Activated CD8-positive, alpha-beta T cell treated with anti-CD3 and anti-CD28 coated beads, Interleukin-2, amount 10 ng/mL, durations not matched to agents 7 days and 5 days (primary cell): ENCODE measurements around the gene KIR3DL2. TPM values are rescaled to one million over a fixed set of nuclear protein-coding genes. Genes with fewer than 3 reads are reported as not detected.
"Not testable (repeated sequence)": the region's sequence is repeated elsewhere in the genome, so short reads cannot be mapped to it uniquely, and the experiment has no call there.

Source experiments
- ATAC-seq: fragments of 150-1000 bp; cut with Tn5 transposase; one replicate; pipeline ENCODE4 v1.10.0; 2021; ENCODE audit warnings: moderate library complexity
- CTCF ChIA-PET: fragments of 350-600 bp; sonication (Branson Sonifier 250); formaldehyde crosslinking; loops from one replicate; lab custom pipeline; 2021; ENCODE audit warnings: antibody characterized with exemption; lab: Charles Lee
- POLR2A ChIA-PET: fragments of 350-600 bp; sonication (Branson Sonifier 250); formaldehyde crosslinking; loops from one replicate; lab custom pipeline; 2021; ENCODE audit warnings: antibody characterized with exemption; lab: Charles Lee
- DNase-seq: peaks from one replicate; pipeline ENCODE4 v3.0.0-alpha.2; 2020
- H3K27ac Mint-ChIP-seq: one replicate; pipeline ENCODE4 v1.8.0; 2021; ENCODE audit warnings: mild to moderate bottlenecking, mixed read lengths
- H3K27me3 Mint-ChIP-seq: one replicate; pipeline ENCODE4 v1.8.0; 2021; ENCODE audit warnings: low read depth, mixed read lengths
- H3K36me3 Mint-ChIP-seq: one replicate; pipeline ENCODE4 v1.8.0; 2021; ENCODE audit warnings: low read depth, mixed read lengths
- H3K4me1 Mint-ChIP-seq: one replicate; pipeline ENCODE4 v1.8.0; 2021; ENCODE audit warnings: low read depth, mixed read lengths
- H3K4me3 Mint-ChIP-seq: one replicate; pipeline ENCODE4 v1.8.0; 2021; ENCODE audit warnings: mild to moderate bottlenecking, mixed read lengths
- H3K9me3 Mint-ChIP-seq: one replicate; pipeline ENCODE4 v1.8.0; 2022; ENCODE audit warnings: mixed read lengths; ENCODE audit not compliant: insufficient read depth
- total RNA-seq, 2 experiments: library from RNA; stranded (reverse); gene quantifications; one replicate each; pipeline ENCODE4 v1.2.3, GENCODE V29; 2021

The KIR3DL2 gene
- under 1 TPM; 0.44 to 0.61 TPM for total RNA-seq

DNA sequence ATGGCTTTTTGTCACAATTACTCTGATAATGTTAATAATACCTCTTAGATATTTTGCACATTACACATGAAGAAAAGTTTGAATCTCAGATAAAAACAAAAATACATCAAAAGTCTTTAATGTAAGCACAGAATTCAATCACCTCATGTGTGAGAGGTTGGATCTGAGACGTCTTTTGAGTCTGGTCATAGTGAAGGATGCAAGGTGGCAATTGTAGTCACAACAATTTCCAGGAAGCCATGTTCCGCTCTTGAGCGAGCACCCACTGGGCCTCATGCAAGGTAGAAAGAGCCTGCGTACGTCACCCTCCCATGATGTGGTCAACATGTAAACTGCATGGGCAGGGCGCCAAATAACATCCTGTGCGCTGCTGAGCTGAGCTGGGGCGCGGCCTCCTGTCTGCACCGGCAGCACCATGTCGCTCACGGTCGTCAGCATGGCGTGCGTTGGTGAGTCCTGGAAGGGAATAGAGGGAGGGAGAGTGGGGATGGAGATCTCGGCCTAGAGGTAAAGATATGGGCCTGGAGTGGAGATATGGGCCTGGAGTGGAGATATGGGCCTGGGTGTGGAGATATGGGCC is at the start of gene KIR3DL2:
TSS of gene KIR3DL2 (plus strand) at position 383 of the 580 bp plus-strand sequence. CDS start at position 416, 33 bp downstream.
- H3K9me3 Mint-ChIP-seq, CTCF ChIA-PET, H3K4me3 Mint-ChIP-seq, ATAC-seq, H3K27me3 Mint-ChIP-seq, H3K27ac Mint-ChIP-seq, H3K4me1 Mint-ChIP-seq, POLR2A ChIA-PET, H3K36me3 Mint-ChIP-seq, DNase-seq: not testable (repeated sequence)

DNA sequence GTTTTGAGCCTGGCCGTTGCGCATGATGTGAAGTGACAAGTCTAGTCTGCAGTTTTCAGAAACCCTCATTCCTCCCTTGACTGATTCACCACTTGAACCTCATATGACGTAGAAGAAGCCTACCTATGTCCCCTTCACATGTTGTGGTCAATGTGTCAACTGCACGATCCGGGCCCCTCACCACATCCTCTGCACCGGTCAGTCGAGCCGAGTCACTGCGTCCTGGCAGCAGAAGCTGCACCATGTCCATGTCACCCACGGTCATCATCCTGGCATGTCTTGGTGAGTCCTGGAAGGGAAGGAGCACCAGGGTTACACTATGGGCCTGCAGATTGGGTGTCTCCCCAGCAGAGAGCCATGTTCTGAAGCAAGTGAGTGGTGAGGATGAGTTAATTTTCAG is 46.8 kb upstream of the KIR3DL2 start, which contains the start of gene KIR2DL4:
TSS of gene KIR2DL4 (plus strand) at position 201 of the 400 bp plus-strand sequence. CDS start at position 243, 42 bp downstream.
- Mint-ChIP-seq H3K27me3 (peaks cover 31% of the 10 kb centered on the region), H3K4me3 (no peak within 1 kb of the TSS), H3K4me1 (no peaks in the 10 kb centered on the region), H3K36me3 (no peaks in the 10 kb centered on the region), H3K9me3 (no peaks in the 10 kb centered on the region), H3K27ac (no peak within 1 kb of the TSS)
- ATAC-seq (no peak), DNase-seq (no peak)
- ChIA-PET CTCF (no interaction called here), POLR2A (no interaction called here)

DNA sequence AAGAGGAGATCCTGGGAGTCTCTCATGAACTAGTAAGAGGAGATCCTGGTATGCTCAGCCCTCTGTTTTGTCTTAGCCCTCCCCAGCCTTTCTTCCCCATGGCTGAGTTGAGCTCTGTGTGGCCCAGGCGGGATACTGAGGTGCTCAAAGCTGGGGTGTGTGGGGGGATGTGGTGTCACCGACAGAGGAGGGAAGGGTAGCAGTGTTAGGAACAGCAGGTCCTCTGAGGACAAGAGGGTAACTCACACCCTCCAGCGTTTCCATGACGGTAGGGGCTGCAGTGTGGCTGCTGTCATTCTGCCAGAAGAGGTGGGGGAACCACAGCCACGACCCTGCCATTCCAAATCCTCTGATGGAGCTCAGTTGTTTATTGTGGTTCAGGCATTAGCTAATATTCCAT is 46.1 kb upstream of the KIR3DL2 start:
- Mint-ChIP-seq H3K27me3 (peaks cover 27% of the 10 kb centered on the region), H3K36me3 (no peaks in the 10 kb centered on the region), H3K4me3 (no peak overlapping the region), H3K4me1 (no peaks in the 10 kb centered on the region), H3K9me3 (no peaks in the 10 kb centered on the region), H3K27ac (no peak overlapping the region)
- POLR2A ChIA-PET, result no interaction called here
- no peak for ATAC-seq
- no peak for DNase-seq
- CTCF ChIA-PET, result no interaction called here

DNA sequence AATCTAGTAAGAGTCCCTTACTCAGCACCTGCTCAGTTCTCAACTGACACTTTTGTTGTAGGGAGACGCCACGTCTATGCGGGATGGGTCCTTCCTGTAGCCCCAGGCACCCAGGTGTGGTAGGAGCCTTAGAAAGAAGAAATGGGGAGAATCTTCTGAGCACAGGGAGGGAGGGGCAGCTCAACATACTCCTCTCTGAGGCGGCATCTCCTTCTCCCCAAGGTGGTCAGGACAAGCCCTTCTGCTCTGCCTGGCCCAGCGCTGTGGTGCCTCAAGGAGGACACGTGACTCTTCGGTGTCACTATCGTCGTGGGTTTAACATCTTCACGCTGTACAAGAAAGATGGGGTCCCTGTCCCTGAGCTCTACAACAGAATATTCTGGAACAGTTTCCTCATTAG is 45.7 kb upstream of the KIR3DL2 start:
- Mint-ChIP-seq H3K4me3 (no peak overlapping the region), H3K9me3 (no peaks in the 10 kb centered on the region), H3K4me1 (no peaks in the 10 kb centered on the region), H3K27me3 (peaks cover 23% of the 10 kb centered on the region), H3K27ac (no peak overlapping the region), H3K36me3 (no peaks in the 10 kb centered on the region)
- no peak for DNase-seq
- no peak for ATAC-seq
- POLR2A ChIA-PET, result no interaction called here
- CTCF ChIA-PET, result no interaction called here

DNA sequence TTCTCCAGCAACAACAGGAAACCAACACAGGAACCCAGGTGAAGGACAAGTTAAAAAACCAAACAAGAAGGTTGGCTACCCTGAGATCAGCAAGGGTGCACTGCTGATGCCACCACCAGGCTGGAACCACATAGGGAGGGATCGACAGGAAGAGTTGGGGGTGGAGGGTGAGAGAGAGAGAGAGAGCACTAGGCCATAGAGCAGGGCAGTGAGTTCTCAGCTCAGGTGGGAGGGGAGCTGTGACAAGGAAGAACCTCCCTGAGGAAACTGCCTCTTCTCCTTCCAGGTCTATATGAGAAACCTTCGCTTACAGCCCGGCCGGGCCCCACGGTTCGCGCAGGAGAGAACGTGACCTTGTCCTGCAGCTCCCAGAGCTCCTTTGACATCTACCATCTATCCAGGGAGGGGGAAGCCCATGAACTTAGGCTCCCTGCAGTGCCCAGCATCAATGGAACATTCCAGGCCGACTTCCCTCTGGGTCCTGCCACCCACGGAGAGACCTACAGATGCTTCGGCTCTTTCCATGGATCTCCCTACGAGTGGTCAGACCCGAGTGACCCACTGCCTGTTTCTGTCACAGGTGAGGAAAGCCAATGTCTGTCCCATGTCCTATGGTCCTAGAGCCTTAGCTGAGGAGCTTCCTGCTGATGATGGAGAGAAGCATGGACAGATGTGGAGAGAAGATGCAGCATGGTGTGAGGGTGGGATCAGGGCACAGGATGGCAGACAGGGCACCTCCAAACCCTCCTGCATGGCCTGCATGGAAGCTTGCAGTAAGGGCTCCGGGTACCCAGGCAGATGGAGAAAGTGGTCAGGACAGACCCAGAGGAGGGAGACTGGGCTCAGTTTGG is 44.4 kb upstream of the KIR3DL2 start:
- CTCF ChIA-PET, result no interaction called here
- Mint-ChIP-seq H3K27ac (no peak overlapping the region), H3K27me3 (peaks cover 22% of the 10 kb centered on the region), H3K4me3 (no peak overlapping the region), H3K36me3 (no peaks in the 10 kb centered on the region), H3K4me1 (no peaks in the 10 kb centered on the region), H3K9me3 (no peaks in the 10 kb centered on the region)
- no peak for DNase-seq
- POLR2A ChIA-PET, result interaction anchor here (0.6 kb wide), 1 partner anchor 357 kb away, joined by 3 read pairs; the partner anchor contains the start of gene LENG8
- ATAC-seq, result no peak

DNA sequence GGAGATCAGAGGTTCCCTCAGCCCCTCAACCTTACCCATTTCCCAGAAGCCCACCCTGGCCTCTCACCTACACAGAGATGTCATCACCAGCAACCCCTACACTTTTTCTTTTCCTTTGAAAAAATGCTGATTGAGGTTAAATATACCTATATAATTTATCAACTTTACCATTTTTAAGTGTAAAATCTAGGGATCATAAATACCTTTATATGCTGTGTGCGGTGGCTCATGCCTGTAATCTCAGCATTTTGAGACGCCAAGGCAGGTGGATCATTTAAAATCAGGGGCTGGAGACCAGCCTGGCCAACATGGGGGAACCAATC is 43.8 kb upstream of the KIR3DL2 start:
- ATAC-seq, result no peak
- CTCF ChIA-PET, result no interaction called here
- POLR2A ChIA-PET, result no interaction called here
- no peaks in the 10 kb centered on the region for H3K4me1 Mint-ChIP-seq
- peaks cover 20% of the 10 kb centered on the region for H3K27me3 Mint-ChIP-seq
- H3K4me3 Mint-ChIP-seq, result no peak overlapping the region
- H3K9me3 Mint-ChIP-seq, result no peaks in the 10 kb centered on the region
- DNase-seq, result no peak
- no peak overlapping the region for H3K27ac Mint-ChIP-seq
- H3K36me3 Mint-ChIP-seq, result no peaks in the 10 kb centered on the region

DNA sequence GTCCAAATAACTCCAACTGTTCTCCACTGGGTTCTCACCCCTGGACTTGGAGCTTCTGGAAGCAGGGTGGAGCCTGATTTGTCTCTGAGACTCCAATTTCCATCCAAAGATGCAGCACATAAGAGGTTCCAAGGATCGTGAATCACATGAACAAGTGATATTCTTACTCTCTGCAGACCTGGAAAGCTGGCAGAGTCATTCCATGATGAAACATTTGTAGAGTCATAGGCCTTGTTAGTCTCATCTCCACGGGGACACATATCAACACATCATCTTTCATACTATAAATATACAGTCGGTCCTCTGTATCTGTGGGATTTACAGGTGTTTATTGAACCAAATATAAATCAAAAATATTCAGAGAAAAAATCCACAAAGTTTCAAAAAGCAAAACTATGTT is 35.7 kb upstream of the KIR3DL2 start:
- DNase-seq, result not testable (repeated sequence)

DNA sequence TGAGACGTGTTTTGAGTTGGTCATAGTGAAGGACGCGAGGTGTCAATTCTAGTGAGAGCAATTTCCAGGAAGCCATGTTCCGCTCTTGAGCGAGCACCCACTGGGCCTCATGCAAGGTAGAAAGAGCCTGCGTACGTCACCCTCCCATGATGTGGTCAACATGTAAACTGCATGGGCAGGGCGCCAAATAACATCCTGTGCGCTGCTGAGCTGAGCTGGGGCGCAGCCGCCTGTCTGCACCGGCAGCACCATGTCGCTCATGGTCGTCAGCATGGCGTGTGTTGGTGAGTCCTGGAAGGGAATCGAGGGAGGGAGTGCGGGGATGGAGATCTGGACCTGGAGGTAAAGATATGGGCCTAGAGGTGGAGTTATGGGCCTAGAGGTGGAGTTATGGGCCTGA is 34.0 kb upstream of the KIR3DL2 start, which contains the start of gene KIR3DL1:
TSS of gene KIR3DL1 (plus strand) at position 218 of the 400 bp plus-strand sequence.
- CTCF ChIA-PET, H3K4me3 Mint-ChIP-seq, H3K27me3 Mint-ChIP-seq, H3K27ac Mint-ChIP-seq, H3K9me3 Mint-ChIP-seq, ATAC-seq, H3K36me3 Mint-ChIP-seq, DNase-seq, H3K4me1 Mint-ChIP-seq, POLR2A ChIA-PET: not testable (repeated sequence)

More for the DNA sequence above, 35.7 kb upstream of the KIR3DL2 start:
- H3K4me1 Mint-ChIP-seq, H3K4me3 Mint-ChIP-seq, H3K9me3 Mint-ChIP-seq, POLR2A ChIA-PET, H3K27me3 Mint-ChIP-seq, H3K27ac Mint-ChIP-seq, CTCF ChIA-PET, ATAC-seq, H3K36me3 Mint-ChIP-seq: not testable (repeated sequence)

DNA sequence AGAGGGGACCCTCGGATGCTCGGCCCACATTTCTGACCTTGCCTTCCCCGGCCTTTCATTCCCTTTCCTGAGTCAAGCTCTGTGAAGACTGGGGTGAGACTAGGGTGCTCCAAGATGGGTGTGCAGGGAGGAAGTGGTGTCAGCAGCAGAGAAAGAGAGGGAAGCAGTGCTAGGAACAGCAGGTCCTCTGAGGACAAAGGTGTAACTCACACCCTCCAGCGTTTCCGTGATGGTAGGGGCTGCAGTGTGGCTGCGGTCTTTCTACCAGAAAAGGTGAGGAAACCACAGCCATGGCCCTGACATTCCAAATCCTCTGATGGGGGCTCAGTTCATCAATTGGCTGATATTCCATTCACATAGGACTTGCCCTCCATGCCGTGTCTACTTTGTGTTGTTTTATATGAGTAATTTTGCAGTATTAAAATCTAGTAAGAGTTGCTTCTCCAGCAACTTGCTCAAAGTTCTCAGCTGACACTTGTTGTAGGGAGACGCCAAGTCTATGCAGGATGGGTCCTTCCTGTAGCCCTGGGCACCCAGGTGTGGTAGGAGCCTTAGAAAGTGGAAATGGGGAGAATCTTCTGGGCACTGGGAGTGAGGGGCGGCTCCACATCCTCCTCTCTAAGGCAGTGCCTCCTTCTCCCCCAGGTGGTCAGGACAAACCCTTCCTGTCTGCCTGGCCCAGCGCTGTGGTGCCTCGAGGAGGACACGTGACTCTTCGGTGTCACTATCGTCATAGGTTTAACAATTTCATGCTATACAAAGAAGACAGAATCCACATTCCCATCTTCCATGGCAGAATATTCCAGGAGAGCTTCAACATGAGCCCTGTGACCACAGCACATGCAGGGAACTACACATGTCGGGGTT is 32.3 kb upstream of the KIR3DL2 start:
- H3K4me3 Mint-ChIP-seq, result no peak overlapping the region
- ATAC-seq (no peak), DNase-seq (no peak)
- no peaks in the 10 kb centered on the region for H3K36me3 Mint-ChIP-seq
- no peaks in the 10 kb centered on the region for H3K4me1 Mint-ChIP-seq
- H3K27me3 Mint-ChIP-seq, result peaks cover 2% of the 10 kb centered on the region
- CTCF ChIA-PET, result no interaction called here
- no peak overlapping the region for H3K27ac Mint-ChIP-seq
- no peaks in the 10 kb centered on the region for H3K9me3 Mint-ChIP-seq
- POLR2A ChIA-PET, result no interaction called here

DNA sequence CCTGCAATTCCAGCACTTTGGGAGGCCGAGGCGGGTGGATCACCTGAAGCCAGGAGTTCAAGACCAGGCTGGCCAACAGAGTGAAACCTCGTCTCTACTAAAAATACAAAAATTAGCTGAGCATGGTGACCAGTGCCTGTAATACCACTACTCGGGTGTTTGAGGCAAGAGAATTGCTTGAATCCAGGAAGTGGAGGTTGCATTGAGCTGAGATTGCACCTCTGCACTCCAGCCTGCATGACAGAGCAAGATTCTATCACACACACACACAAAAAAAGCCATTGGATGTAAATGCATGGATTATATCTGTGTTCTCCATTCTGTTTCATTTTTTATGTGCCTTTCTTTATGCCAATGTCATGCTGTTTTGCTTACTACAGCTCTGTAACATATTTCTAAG is 25.8 kb upstream of the KIR3DL2 start:
- H3K9me3 Mint-ChIP-seq, H3K36me3 Mint-ChIP-seq, CTCF ChIA-PET, POLR2A ChIA-PET, ATAC-seq, H3K27me3 Mint-ChIP-seq, H3K4me3 Mint-ChIP-seq, H3K4me1 Mint-ChIP-seq, H3K27ac Mint-ChIP-seq, DNase-seq: not testable (repeated sequence)

DNA sequence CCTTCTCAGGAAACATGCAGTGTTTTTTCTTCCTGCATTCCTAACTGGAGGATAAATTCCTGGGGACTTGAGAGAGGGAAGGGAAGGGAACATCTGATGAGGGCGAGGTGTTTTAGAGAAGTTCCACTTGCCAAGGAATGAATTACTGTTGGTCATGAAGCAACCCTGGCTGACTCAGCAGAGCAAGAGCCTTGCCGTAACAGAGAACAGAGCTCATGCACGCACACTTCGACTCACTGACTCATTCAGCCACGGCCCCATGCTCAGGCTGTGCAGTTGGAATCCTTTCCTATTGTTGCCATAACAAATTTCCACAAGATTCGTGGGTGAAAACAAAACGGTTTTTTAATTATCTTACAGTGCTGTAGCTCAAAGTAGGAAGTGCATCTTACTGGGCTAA is 24.9 kb upstream of the KIR3DL2 start:
- POLR2A ChIA-PET, H3K36me3 Mint-ChIP-seq, ATAC-seq, H3K4me1 Mint-ChIP-seq, H3K27ac Mint-ChIP-seq, H3K9me3 Mint-ChIP-seq, H3K4me3 Mint-ChIP-seq, H3K27me3 Mint-ChIP-seq, DNase-seq: not testable (repeated sequence)
- CTCF ChIA-PET, result interaction anchor here (0.6 kb wide), 1 partner anchor 166 kb away, joined by 3 read pairs; no protein-coding TSS in a partner anchor
